HepG2 (cell line): ENCODE data around the gene GPS1. TPM values are rescaled to one million over a fixed set of nuclear protein-coding genes. Genes with fewer than 3 reads are reported as not detected.

Experiments used
- EED ChIP-seq: sonication (generic); formaldehyde crosslinking; IDR thresholded peaks from 2 replicates; pipeline ENCODE4 v1.5.0; 2020; ENCODE audit warnings: mild to moderate bottlenecking, missing genetic modification reagents
- HMGA1 ChIP-seq: sonication (generic); formaldehyde crosslinking; conservative IDR thresholded peaks from 2 replicates; pipeline ENCODE4 v1.4.0; 2020; ENCODE audit warnings: missing genetic modification reagents
- IRF2 ChIP-seq: IDR thresholded peaks from 2 replicates; pipeline ENCODE4 v1.6.1; 2018; ENCODE audit warnings: missing genetic modification reagents, missing compliant biosample characterization
- MEF2D ChIP-seq: sonication (generic); formaldehyde crosslinking; IDR thresholded peaks from 2 replicates; pipeline ENCODE4 v1.5.1; 2020; ENCODE audit warnings: mild to moderate bottlenecking, missing genetic modification reagents
- MZF1 ChIP-seq: sonication (generic); formaldehyde crosslinking; IDR thresholded peaks from 2 replicates; pipeline ENCODE4 v1.8.1; 2023; ENCODE audit warnings: mild to moderate bottlenecking, missing genetic modification reagents, borderline replicate concordance
- NFYB ChIP-seq: sonication (generic); formaldehyde crosslinking; IDR thresholded peaks from 2 replicates; pipeline ENCODE4 v1.4.0; 2020; ENCODE audit warnings: missing genetic modification reagents
- SMAD1 ChIP-seq: sonication (generic); formaldehyde crosslinking; IDR thresholded peaks from 2 replicates; pipeline ENCODE4 v1.4.0; 2020; ENCODE audit warnings: missing genetic modification reagents, low read depth, mild to moderate bottlenecking, borderline replicate concordance
- SP2 ChIP-seq: sonication (generic); formaldehyde crosslinking; IDR thresholded peaks from 2 replicates; pipeline ENCODE4 v1.5.1; 2020; ENCODE audit warnings: mild to moderate bottlenecking, missing genetic modification reagents
- ZNF234 ChIP-seq: sonication (generic); formaldehyde crosslinking; conservative IDR thresholded peaks from 2 replicates; pipeline ENCODE4 v1.5.1; 2020; ENCODE audit warnings: mild to moderate bottlenecking, missing genetic modification reagents
- ZNF432 ChIP-seq: sonication (generic); formaldehyde crosslinking; IDR thresholded peaks from 2 replicates; pipeline ENCODE4 v1.5.0; 2020; ENCODE audit warnings: missing genetic modification reagents, mild to moderate bottlenecking, borderline replicate concordance
- ZNF441 ChIP-seq: sonication (generic); formaldehyde crosslinking; IDR thresholded peaks from 2 replicates; pipeline ENCODE4 v1.7.0; 2021; ENCODE audit warnings: missing genetic modification reagents, borderline replicate concordance
- ZNF468 ChIP-seq: sonication (generic); formaldehyde crosslinking; IDR thresholded peaks from 2 replicates; pipeline ENCODE4 v1.8.0; 2022; ENCODE audit warnings: mild to moderate bottlenecking, moderate library complexity, missing genetic modification reagents
- ZNF644 ChIP-seq: IDR thresholded peaks from 2 replicates; pipeline ENCODE4 v1.6.1; 2016; ENCODE audit warnings: low read depth
- ZNF776 ChIP-seq: sonication (generic); formaldehyde crosslinking; IDR thresholded peaks from 2 replicates; pipeline ENCODE4 v1.4.0; 2020; ENCODE audit warnings: mild to moderate bottlenecking, missing genetic modification reagents
- ZNF781 ChIP-seq: sonication (generic); formaldehyde crosslinking; IDR thresholded peaks from 2 replicates; pipeline ENCODE4 v1.5.1; 2020; ENCODE audit warnings: borderline replicate concordance, mild to moderate bottlenecking, missing genetic modification reagents; ENCODE audit errors: not compliant biosample characterization
- ZNF850 ChIP-seq: sonication (generic); formaldehyde crosslinking; conservative IDR thresholded peaks from 2 replicates; pipeline ENCODE4 v1.9.0; 2021; ENCODE audit warnings: mild to moderate bottlenecking, missing genetic modification reagents
- ZNF878 ChIP-seq: sonication (generic); formaldehyde crosslinking; IDR thresholded peaks from 2 replicates; pipeline ENCODE4 v1.8.1; 2023; ENCODE audit warnings: mild to moderate bottlenecking, missing genetic modification reagents, moderate library complexity
- ZSCAN22 ChIP-seq: sonication (generic); formaldehyde crosslinking; IDR thresholded peaks from 2 replicates; pipeline ENCODE4 v1.4.0; 2020; ENCODE audit warnings: mild to moderate bottlenecking, missing genetic modification reagents
- ZSCAN9 ChIP-seq: IDR thresholded peaks from 2 replicates; pipeline ENCODE4 v1.6.1; 2016; ENCODE audit warnings: borderline replicate concordance
- polyA plus RNA-seq, 8 experiments: library from polyadenylated mRNA; depleted of rRNA in 3 of 8; stranded (reverse) in 7 of 8; unstranded in 1 of 8; fragments of >200 nt; fragmentation: Illumina TruSeq in 4 of 8; extraction: Trizol in 4 of 8; gene quantifications; 2 replicates each; pipeline versions ENCODE4 v1.2.1 to v1.2.3, GENCODE V29; 2011 to 2016; ENCODE audit warnings: low read depth in 4 of 8, missing spikeins in 1 of 8, mixed read lengths in 1 of 8; ENCODE audit not compliant: insufficient read depth in 1 of 8
- total RNA-seq, 5 experiments: library from RNA; depleted of rRNA; stranded (reverse); fragments of >200 nt; fragmentation: Illumina TruSeq; extraction: Trizol; gene quantifications; 2 replicates each; pipeline ENCODE4 v1.2.3, GENCODE V29; 2016; ENCODE audit warnings: low read depth in 1 of 5
- TF ChIP-seq, protein P1 (sequence below): IDR thresholded peaks from 2 replicates; pipeline ENCODE4 v1.6.1; 2016; ENCODE audit warnings: low read depth, borderline replicate concordance
- TF ChIP-seq, protein P2 (sequence below): sonication (generic); formaldehyde crosslinking; IDR thresholded peaks from 2 replicates; pipeline ENCODE4 v1.4.0; 2020; ENCODE audit warnings: missing genetic modification reagents, borderline replicate concordance
- TF ChIP-seq, protein P3 (sequence below): sonication (generic); formaldehyde crosslinking; IDR thresholded peaks from 2 replicates; pipeline ENCODE4 v1.4.0; 2020; ENCODE audit warnings: missing genetic modification reagents
- TF ChIP-seq, protein P4 (sequence below): sonication (generic); formaldehyde crosslinking; IDR thresholded peaks from 2 replicates; pipeline ENCODE4 v1.4.0; 2020; ENCODE audit warnings: mild to moderate bottlenecking, missing genetic modification reagents
- TF ChIP-seq, protein P5 (sequence below): sonication (generic); formaldehyde crosslinking; IDR thresholded peaks from 2 replicates; pipeline ENCODE4 v1.8.0; 2022; ENCODE audit warnings: mild to moderate bottlenecking, missing genetic modification reagents, moderate library complexity

Gene GPS1
- total and polyA plus RNA-seq, 2 of the 13 experiments (the other 11 are each of a cell fraction or from before 2014, with no cell fraction given), result 124 to 128 TPM

DNA sequence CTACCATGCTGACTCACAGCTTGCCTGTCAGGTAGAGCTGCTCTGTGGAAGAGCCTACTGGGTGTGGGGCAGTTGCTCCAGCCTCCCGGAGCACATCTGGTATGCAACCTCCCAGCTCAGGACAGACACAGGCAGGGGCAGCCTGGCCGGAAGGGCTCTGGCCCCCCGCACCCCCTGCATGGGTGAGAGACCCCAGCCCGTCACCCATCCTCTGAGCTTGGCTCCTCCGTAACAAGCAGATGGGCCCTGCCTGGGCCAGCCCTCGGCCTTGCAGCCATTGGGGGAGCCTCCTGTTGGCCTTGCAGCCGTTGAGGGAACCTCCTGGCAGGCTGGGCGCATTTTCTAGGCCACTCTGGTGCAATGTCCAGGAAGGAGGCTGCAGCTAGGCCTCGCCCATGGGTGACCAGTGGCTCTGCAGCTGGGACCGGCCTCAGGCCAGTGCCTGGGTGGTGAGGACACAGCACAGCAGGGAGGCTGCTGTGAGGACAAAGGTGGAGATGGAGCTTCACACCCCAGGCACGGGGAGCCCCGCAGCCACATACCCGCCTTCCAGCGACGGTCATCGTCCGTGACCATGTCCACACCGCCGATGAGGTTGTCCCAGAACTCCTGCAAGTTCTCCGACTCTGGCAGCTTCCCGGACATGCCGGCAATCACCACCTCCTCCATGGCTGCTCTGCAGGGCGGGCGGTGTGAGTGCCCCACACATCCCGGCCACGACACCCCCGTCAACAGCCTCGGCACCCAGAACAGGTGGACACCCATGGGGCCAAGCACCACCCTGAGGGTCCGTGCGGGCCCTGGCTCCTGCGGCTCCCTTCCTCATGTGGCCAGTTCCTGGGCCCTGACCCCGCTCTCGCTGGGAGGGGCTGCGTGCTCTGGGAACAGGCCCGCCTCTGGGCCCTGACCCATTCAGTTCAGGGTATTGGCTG is 44.3 kb downstream of the GPS1 start (continued):
- TF ChIP-seq NFYB (CRISPR knock-in tag), result no peak
- TF ChIP-seq, protein P1, sequence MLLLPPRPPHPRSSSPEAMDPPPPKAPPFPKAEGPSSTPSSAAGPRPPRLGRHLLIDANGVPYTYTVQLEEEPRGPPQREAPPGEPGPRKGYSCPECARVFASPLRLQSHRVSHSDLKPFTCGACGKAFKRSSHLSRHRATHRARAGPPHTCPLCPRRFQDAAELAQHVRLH (CRISPR knock-in tag), result no peak
- TF ChIP-seq HMGA1 (CRISPR knock-in tag), result no peak
- no peak for TF ChIP-seq ZNF468 (CRISPR knock-in tag)
- peak; percentile 79; the same call in 1 of the 2 replicates for TF ChIP-seq EED (CRISPR knock-in tag)
- TF ChIP-seq ZSCAN9 (CRISPR knock-in tag), result no peak
- no peak for TF ChIP-seq ZNF878 (CRISPR knock-in tag)
- TF ChIP-seq ZSCAN22 (CRISPR knock-in tag), result no peak
- TF ChIP-seq ZNF644, result no peak
- TF ChIP-seq, protein P2, sequence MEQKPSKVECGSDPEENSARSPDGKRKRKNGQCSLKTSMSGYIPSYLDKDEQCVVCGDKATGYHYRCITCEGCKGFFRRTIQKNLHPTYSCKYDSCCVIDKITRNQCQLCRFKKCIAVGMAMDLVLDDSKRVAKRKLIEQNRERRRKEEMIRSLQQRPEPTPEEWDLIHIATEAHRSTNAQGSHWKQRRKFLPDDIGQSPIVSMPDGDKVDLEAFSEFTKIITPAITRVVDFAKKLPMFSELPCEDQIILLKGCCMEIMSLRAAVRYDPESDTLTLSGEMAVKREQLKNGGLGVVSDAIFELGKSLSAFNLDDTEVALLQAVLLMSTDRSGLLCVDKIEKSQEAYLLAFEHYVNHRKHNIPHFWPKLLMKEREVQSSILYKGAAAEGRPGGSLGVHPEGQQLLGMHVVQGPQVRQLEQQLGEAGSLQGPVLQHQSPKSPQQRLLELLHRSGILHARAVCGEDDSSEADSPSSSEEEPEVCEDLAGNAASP (CRISPR knock-in tag), result no peak
- TF ChIP-seq MZF1 (CRISPR knock-in tag), result no peak
- TF ChIP-seq, protein P3, sequence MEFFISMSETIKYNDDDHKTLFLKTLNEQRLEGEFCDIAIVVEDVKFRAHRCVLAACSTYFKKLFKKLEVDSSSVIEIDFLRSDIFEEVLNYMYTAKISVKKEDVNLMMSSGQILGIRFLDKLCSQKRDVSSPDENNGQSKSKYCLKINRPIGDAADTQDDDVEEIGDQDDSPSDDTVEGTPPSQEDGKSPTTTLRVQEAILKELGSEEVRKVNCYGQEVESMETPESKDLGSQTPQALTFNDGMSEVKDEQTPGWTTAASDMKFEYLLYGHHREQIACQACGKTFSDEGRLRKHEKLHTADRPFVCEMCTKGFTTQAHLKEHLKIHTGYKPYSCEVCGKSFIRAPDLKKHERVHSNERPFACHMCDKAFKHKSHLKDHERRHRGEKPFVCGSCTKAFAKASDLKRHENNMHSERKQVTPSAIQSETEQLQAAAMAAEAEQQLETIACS (CRISPR knock-in tag), result peak; percentile 51; the same call in 1 of the 2 replicates
- TF ChIP-seq, protein P4, sequence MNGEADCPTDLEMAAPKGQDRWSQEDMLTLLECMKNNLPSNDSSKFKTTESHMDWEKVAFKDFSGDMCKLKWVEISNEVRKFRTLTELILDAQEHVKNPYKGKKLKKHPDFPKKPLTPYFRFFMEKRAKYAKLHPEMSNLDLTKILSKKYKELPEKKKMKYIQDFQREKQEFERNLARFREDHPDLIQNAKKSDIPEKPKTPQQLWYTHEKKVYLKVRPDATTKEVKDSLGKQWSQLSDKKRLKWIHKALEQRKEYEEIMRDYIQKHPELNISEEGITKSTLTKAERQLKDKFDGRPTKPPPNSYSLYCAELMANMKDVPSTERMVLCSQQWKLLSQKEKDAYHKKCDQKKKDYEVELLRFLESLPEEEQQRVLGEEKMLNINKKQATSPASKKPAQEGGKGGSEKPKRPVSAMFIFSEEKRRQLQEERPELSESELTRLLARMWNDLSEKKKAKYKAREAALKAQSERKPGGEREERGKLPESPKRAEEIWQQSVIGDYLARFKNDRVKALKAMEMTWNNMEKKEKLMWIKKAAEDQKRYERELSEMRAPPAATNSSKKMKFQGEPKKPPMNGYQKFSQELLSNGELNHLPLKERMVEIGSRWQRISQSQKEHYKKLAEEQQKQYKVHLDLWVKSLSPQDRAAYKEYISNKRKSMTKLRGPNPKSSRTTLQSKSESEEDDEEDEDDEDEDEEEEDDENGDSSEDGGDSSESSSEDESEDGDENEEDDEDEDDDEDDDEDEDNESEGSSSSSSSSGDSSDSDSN, result peak; percentile 69; the same call in 1 of the 2 replicates
- TF ChIP-seq, protein P5, sequence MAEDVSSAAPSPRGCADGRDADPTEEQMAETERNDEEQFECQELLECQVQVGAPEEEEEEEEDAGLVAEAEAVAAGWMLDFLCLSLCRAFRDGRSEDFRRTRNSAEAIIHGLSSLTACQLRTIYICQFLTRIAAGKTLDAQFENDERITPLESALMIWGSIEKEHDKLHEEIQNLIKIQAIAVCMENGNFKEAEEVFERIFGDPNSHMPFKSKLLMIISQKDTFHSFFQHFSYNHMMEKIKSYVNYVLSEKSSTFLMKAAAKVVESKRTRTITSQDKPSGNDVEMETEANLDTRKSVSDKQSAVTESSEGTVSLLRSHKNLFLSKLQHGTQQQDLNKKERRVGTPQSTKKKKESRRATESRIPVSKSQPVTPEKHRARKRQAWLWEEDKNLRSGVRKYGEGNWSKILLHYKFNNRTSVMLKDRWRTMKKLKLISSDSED (CRISPR knock-in tag), result 0 out of 2 replicates have a peak, but pooled peaks have one; percentile 67
- no peak; the same call in 1 of the 2 replicates for TF ChIP-seq MEF2D (CRISPR knock-in tag)
- no peak for TF ChIP-seq ZNF850
- TF ChIP-seq IRF2, result no peak
- peak; percentile 39; the same call in 1 of the 2 replicates for TF ChIP-seq ZNF776 (CRISPR knock-in tag)
- TF ChIP-seq SMAD1 (CRISPR knock-in tag), result no peak
- no peak for TF ChIP-seq ZNF234 (CRISPR knock-in tag)
- TF ChIP-seq ZNF432 (CRISPR knock-in tag), result no peak
- TF ChIP-seq SP2 (CRISPR knock-in tag), result no peak
- no peak for TF ChIP-seq ZNF441 (CRISPR knock-in tag)
- no peak for TF ChIP-seq ZNF781 (CRISPR knock-in tag)
